ENCODE results near the gene CCDC63.
"Not testable (repeated sequence)": the region's sequence is repeated elsewhere in the genome, so short reads cannot be mapped to it uniquely, and the experiment has no call there.

The CCDC63 gene

GRCh38 chr12:110940296-110940695, 93.5 kb downstream of the CCDC63 start:
- Histone ChIP-seq H3K36me3 (ENCODE audit: control insufficient read depth, insufficient read depth, low read length) (no peaks in the 10 kb centered on the region), H3K27me3 (ENCODE audit: control insufficient read depth, insufficient read depth, low read length) (no peaks in the 10 kb centered on the region), H3K4me1 (peaks cover 2% of the 10 kb centered on the region), H3K4me2 (ENCODE audit: low read length) (no peak overlapping the region), H3K79me2 (no peaks in the 10 kb centered on the region), H3K27ac (no peak overlapping the region), H3K9ac (no peak overlapping the region), H2AFZ (no peak overlapping the region), H3K9me3 (ENCODE audit: control insufficient read depth, low read length) (no peaks in the 10 kb centered on the region), H3K4me3 (ENCODE audit: low read depth, low read length) (no peak overlapping the region)
- TF ChIP-seq, protein P1, sequence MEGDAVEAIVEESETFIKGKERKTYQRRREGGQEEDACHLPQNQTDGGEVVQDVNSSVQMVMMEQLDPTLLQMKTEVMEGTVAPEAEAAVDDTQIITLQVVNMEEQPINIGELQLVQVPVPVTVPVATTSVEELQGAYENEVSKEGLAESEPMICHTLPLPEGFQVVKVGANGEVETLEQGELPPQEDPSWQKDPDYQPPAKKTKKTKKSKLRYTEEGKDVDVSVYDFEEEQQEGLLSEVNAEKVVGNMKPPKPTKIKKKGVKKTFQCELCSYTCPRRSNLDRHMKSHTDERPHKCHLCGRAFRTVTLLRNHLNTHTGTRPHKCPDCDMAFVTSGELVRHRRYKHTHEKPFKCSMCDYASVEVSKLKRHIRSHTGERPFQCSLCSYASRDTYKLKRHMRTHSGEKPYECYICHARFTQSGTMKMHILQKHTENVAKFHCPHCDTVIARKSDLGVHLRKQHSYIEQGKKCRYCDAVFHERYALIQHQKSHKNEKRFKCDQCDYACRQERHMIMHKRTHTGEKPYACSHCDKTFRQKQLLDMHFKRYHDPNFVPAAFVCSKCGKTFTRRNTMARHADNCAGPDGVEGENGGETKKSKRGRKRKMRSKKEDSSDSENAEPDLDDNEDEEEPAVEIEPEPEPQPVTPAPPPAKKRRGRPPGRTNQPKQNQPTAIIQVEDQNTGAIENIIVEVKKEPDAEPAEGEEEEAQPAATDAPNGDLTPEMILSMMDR (IDR thresholded peaks at IDR 0.05), result no peak

DNA sequence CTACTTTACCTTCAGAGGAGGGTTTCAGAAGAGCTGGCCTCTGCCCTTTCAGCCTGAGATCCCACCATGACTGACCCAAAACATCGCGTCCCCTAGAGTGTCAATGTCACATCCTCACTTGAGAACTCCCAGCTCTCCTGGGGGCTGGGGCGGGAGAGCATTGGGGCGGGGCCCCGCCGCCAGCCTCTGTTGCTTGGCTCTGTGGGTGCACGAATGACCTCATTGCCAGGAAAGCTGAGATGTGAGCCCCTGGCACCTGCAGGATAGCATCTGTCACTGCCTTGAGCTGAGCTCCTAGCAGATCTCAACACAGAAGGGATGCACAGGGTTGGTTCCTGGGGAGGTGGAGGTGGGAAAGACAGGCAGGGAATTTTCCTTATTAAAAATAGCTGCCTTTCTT, 94.1 kb downstream of the CCDC63 start:
- Histone ChIP-seq H3K27ac (no peak overlapping the region), H3K9me3 (ENCODE audit: control insufficient read depth, low read length) (no peaks in the 10 kb centered on the region), H3K79me2 (no peaks in the 10 kb centered on the region), H3K27me3 (ENCODE audit: control insufficient read depth, insufficient read depth, low read length) (no peaks in the 10 kb centered on the region), H3K9ac (no peak overlapping the region), H3K4me1 (peaks cover 2% of the 10 kb centered on the region), H3K4me3 (ENCODE audit: low read depth, low read length) (no peak overlapping the region), H2AFZ (no peak overlapping the region), H3K36me3 (ENCODE audit: control insufficient read depth, insufficient read depth, low read length) (no peaks in the 10 kb centered on the region), H3K4me2 (ENCODE audit: low read length) (no peak overlapping the region)
- TF ChIP-seq, protein P1 (IDR thresholded peaks at IDR 0.05), result no peak

GRCh38 chr12:110941391-110941790, 94.6 kb downstream of the CCDC63 start:
- TF ChIP-seq, protein P1 (IDR thresholded peaks at IDR 0.05), result no peak
- Histone ChIP-seq H2AFZ (no peak overlapping the region), H3K4me1 (peaks cover 2% of the 10 kb centered on the region), H3K27me3 (ENCODE audit: control insufficient read depth, insufficient read depth, low read length) (no peaks in the 10 kb centered on the region), H3K79me2 (no peaks in the 10 kb centered on the region), H3K4me2 (ENCODE audit: low read length) (no peak overlapping the region), H3K36me3 (ENCODE audit: control insufficient read depth, insufficient read depth, low read length) (no peaks in the 10 kb centered on the region), H3K9me3 (ENCODE audit: control insufficient read depth, low read length) (no peaks in the 10 kb centered on the region), H3K9ac (no peak overlapping the region), H3K4me3 (ENCODE audit: low read depth, low read length) (no peak overlapping the region), H3K27ac (no peak overlapping the region)

- H3K36me3 ChIP-seq (ENCODE audit: control insufficient read depth, insufficient read depth, low read length), result no peaks in the 10 kb centered on the region
- no peak overlapping the region for H2AFZ ChIP-seq
- TF ChIP-seq, protein P1 (IDR thresholded peaks at IDR 0.05), result no peak
- no peak overlapping the region for H3K9ac ChIP-seq
- H3K79me2 ChIP-seq, result no peaks in the 10 kb centered on the region
- no peaks in the 10 kb centered on the region for H3K27me3 ChIP-seq (ENCODE audit: control insufficient read depth, insufficient read depth, low read length)
- no peak overlapping the region for H3K4me3 ChIP-seq (ENCODE audit: low read depth, low read length)
- H3K4me2 ChIP-seq (ENCODE audit: low read length), result no peak overlapping the region
- H3K27ac ChIP-seq, result no peak overlapping the region
- no peaks in the 10 kb centered on the region for H3K4me1 ChIP-seq
- no peaks in the 10 kb centered on the region for H3K9me3 ChIP-seq (ENCODE audit: control insufficient read depth, low read length)
Measured at GRCh38 chr12:110943373-110943772, 96.6 kb downstream of the CCDC63 start.

DNA sequence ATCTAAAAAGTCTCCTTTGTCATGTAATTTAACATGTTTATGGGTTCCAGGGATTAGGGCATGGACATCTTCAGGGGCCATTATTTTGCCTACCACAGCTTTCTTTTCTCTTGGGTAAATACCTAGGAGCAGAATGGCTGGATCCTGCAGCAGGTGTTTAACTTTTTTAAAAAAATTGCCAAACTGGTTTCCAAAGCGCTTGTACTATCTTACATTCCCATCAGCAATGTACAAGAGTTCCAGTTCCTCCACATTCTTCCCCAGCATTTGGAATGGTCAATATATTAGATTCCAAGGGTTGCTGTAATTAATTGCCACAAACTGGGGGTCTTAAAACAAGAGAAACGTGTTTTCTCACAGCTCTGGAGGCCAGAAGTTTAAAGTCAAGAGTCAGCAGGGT, 101.3 kb downstream of the CCDC63 start:
- TF ChIP-seq, protein P1 (IDR thresholded peaks at IDR 0.05), result no peak
- Histone ChIP-seq H3K4me1 (no peaks in the 10 kb centered on the region), H3K27ac (no peak overlapping the region), H3K79me2 (no peaks in the 10 kb centered on the region), H3K4me3 (ENCODE audit: low read depth, low read length) (no peak overlapping the region), H3K9me3 (ENCODE audit: control insufficient read depth, low read length) (no peaks in the 10 kb centered on the region), H3K36me3 (ENCODE audit: control insufficient read depth, insufficient read depth, low read length) (no peaks in the 10 kb centered on the region), H3K27me3 (ENCODE audit: control insufficient read depth, insufficient read depth, low read length) (no peaks in the 10 kb centered on the region), H2AFZ (no peak overlapping the region), H3K4me2 (ENCODE audit: low read length) (no peak overlapping the region), H3K9ac (no peak overlapping the region)

- not testable (repeated sequence) for H3K9me3 ChIP-seq (ENCODE audit: control insufficient read depth, low read length); H3K27ac ChIP-seq; H3K27me3 ChIP-seq (ENCODE audit: control insufficient read depth, insufficient read depth, low read length); H2AFZ ChIP-seq; H3K4me1 ChIP-seq; H3K4me3 ChIP-seq (ENCODE audit: low read depth, low read length); H3K4me2 ChIP-seq (ENCODE audit: low read length); H3K9ac ChIP-seq; H3K36me3 ChIP-seq (ENCODE audit: control insufficient read depth, insufficient read depth, low read length); H3K79me2 ChIP-seq
Measured at GRCh38 chr12:110950466-110950865, 103.7 kb downstream of the CCDC63 start.

GRCh38 chr12:110950867-110951266, 104.1 kb downstream of the CCDC63 start:
- H3K36me3 ChIP-seq (ENCODE audit: control insufficient read depth, insufficient read depth, low read length); H3K9ac ChIP-seq; H3K4me3 ChIP-seq (ENCODE audit: low read depth, low read length): not testable (repeated sequence)

More at GRCh38 chr12:110950867-110951266, 104.1 kb downstream of the CCDC63 start:
- H3K27ac ChIP-seq; H3K4me1 ChIP-seq; H3K4me2 ChIP-seq (ENCODE audit: low read length); H2AFZ ChIP-seq; H3K79me2 ChIP-seq; H3K9me3 ChIP-seq (ENCODE audit: control insufficient read depth, low read length); H3K27me3 ChIP-seq (ENCODE audit: control insufficient read depth, insufficient read depth, low read length): not testable (repeated sequence)

Data from parathyroid adenoma (tissue), 2 donors.